PC-3 (cell line): ENCODE results near the gene SP9. TPM values are rescaled to one million over a fixed set of nuclear protein-coding genes. Genes with fewer than 3 reads are reported as not detected.

Experiments used
- ATAC-seq: fragments of 200-7000 bp; cut with Tn5 transposase; 2 replicates; pipeline ENCODE4 v1.9.1; 2020; ENCODE audit warnings: mild to moderate bottlenecking, moderate library complexity
- BruUV-seq: library from RNA; stranded (reverse); fragments of 400-500 nt; replicated peaks from 2 replicates; lab custom pipeline; 2021; lab: Mats Ljungman, UMichigan
- CTCF ChIA-PET: fragments of 300-600 bp; sonication (Branson Sonifier 250); formaldehyde crosslinking; loops from one replicate; lab custom pipeline; 2022; ENCODE audit warnings: antibody characterized with exemption; lab: Charles Lee
- POLR2A ChIA-PET: fragments of 300-600 bp; sonication (Branson Sonifier 250); formaldehyde crosslinking; loops from one replicate; lab custom pipeline; 2022; ENCODE audit warnings: antibody characterized with exemption; ENCODE audit not compliant: unreplicated experiment; lab: Charles Lee
- DNase-seq: peaks from one replicate; pipeline ENCODE4 v3.0.0-alpha.2; 2015
- H2AFZ ChIP-seq: fragments of 300-600 bp; sonication (generic); 2 replicates; pipeline ENCODE4 v1.6.0; 2016; ENCODE audit warnings: antibody characterized with exemption, low read length
- H3F3A ChIP-seq: fragments of 300-600 bp; sonication (generic); one replicate; pipeline ENCODE4 v1.6.0; 2017; ENCODE audit warnings: antibody characterized with exemption, low read length, control low read depth, mild to moderate bottlenecking; ENCODE audit not compliant: unreplicated experiment
- H3K27ac ChIP-seq: fragments of 300-600 bp; sonication (generic); 2 replicates; pipeline ENCODE4 v1.5.1; 2016; ENCODE audit warnings: mild to moderate bottlenecking, low read length
- H3K27me3 ChIP-seq: fragments of 300-600 bp; sonication (generic); 2 replicates; pipeline ENCODE4 v1.6.1; 2016; ENCODE audit warnings: low read length, mixed read lengths
- H3K36me3 ChIP-seq: fragments of 300-600 bp; sonication (generic); 2 replicates; pipeline ENCODE4 v1.6.1; 2016; ENCODE audit warnings: low read depth, mixed run types, low read length, mixed read lengths
- H3K4me1 ChIP-seq: fragments of 300-600 bp; sonication (generic); 2 replicates; pipeline ENCODE4 v1.5.1; 2016; ENCODE audit warnings: low read length; ENCODE audit not compliant: insufficient read depth
- H3K4me2 ChIP-seq: fragments of 300-600 bp; sonication (generic); 2 replicates; pipeline ENCODE4 v1.6.0; 2016; ENCODE audit warnings: low read length
- H3K4me3 ChIP-seq: fragments of 300-600 bp; sonication (generic); 2 replicates; pipeline ENCODE4 v1.5.1; 2016; ENCODE audit warnings: mild to moderate bottlenecking, low read length, mixed read lengths
- H3K79me2 ChIP-seq: fragments of 300-600 bp; sonication (generic); 2 replicates; pipeline ENCODE4 v1.6.1; 2017; ENCODE audit warnings: low read length, mixed read lengths
- H3K9ac ChIP-seq: fragments of 300-600 bp; sonication (generic); 2 replicates; pipeline ENCODE4 v1.6.0; 2016; ENCODE audit warnings: mild to moderate bottlenecking, low read length
- H3K9me2 ChIP-seq: fragments of 300-600 bp; sonication (generic); replicated peaks from 2 replicates; pipeline ENCODE4 v1.6.1; 2016; ENCODE audit warnings: mixed run types, low read length, mixed read lengths
- H3K9me3 ChIP-seq: fragments of 300-600 bp; sonication (generic); 2 replicates; pipeline ENCODE4 v1.6.1; 2016; ENCODE audit warnings: low read length, mixed read lengths
- H4K20me1 ChIP-seq: fragments of 300-600 bp; sonication (generic); 2 replicates; pipeline ENCODE4 v1.6.1; 2016; ENCODE audit warnings: low read length, mixed read lengths
- CTCF ChIP-seq: fragments of 300-600 bp; sonication (generic); conservative IDR thresholded peaks from 2 replicates; pipeline ENCODE4 v1.5.1; 2017; ENCODE audit warnings: antibody characterized with exemption, low read depth, mild to moderate bottlenecking, low read length
- EZH2 ChIP-seq: fragments of 300-600 bp; sonication (generic); IDR thresholded peaks from one replicate; pipeline ENCODE4 v1.6.1; 2017; ENCODE audit warnings: antibody characterized with exemption, mild to moderate bottlenecking, low read length; ENCODE audit not compliant: unreplicated experiment
- EZH2phosphoT487 ChIP-seq: fragments of 300-600 bp; sonication (generic); IDR thresholded peaks from 2 replicates; pipeline ENCODE4 v1.6.1; 2018; ENCODE audit warnings: mild to moderate bottlenecking, antibody characterized with exemption, low read length, borderline replicate concordance
- intact Hi-C: fragments of 100-400 bp; cut with micrococcal nuclease; formaldehyde crosslinking; loops from 2 replicates; pipeline ENCODE4 v1.9.0; 2023
- total RNA-seq: library from RNA; depleted of rRNA; stranded (reverse); fragments of >200 nt; gene quantifications from 2 replicates; pipeline ENCODE4 v1.2.3, GENCODE V29; 2014

SP9 gene
- total RNA-seq, 1 experiment from 2014 or later, result not detected

GRCh38 chr2:174341995-174342685, 7.4 kb downstream of the SP9 start:
- Histone ChIP-seq H3K4me2 (peak overlapping the region; percentile 83), H3K36me3 (no peaks in the 10 kb centered on the region), H3K27me3 (no peaks in the 10 kb centered on the region), H3K9me3 (no peaks in the 10 kb centered on the region), H2AFZ (peak overlapping the region; percentile 70), H3K4me1 (peaks cover 23% of the 10 kb centered on the region), H3K9me2 (no peaks in the 10 kb centered on the region), H3K9ac (no peak overlapping the region), H3K4me3 (peak overlapping the region; percentile 41), H4K20me1 (no peaks in the 10 kb centered on the region), H3K79me2 (no peaks in the 10 kb centered on the region), H3F3A (no peaks in the 10 kb centered on the region), H3K27ac (no peak overlapping the region)
- BruUV-seq, result no TSS peak
- DNase-seq (no peak), ATAC-seq (no peak)
- POLR2A ChIA-PET, result interaction anchor here (0.6 to 0.8 kb wide), 3 partner anchors 378 to 1644 kb away, joined by 3 read pairs; no protein-coding TSS in a partner anchor
- no peak for TF ChIP-seq CTCF
- TF ChIP-seq EZH2phosphoT487, result no peak
- TF ChIP-seq EZH2, result no peak
- CTCF ChIA-PET, result interaction anchor here (0.7 to 1.1 kb wide), 6 partner anchors 185 to 863 kb away, joined by 3 to 9 read pairs (median 4); no protein-coding TSS in a partner anchor
- intact Hi-C loops, result loop anchor here (1.0 to 10.0 kb wide), 4 partner anchors 184 to 1127 kb away; no protein-coding TSS in a partner anchor

- Histone ChIP-seq H3K9me2 (no peaks in the 10 kb centered on the region), H3K4me2 (peak overlapping the region; percentile 83), H3K27ac (no peak overlapping the region), H3K79me2 (no peaks in the 10 kb centered on the region), H3K4me1 (peaks cover 23% of the 10 kb centered on the region), H2AFZ (peak overlapping the region; percentile 70; the same call in 1 of the 2 replicates), H4K20me1 (no peaks in the 10 kb centered on the region), H3K9ac (no peak overlapping the region), H3K4me3 (peak overlapping the region; percentile 41), H3F3A (no peaks in the 10 kb centered on the region), H3K9me3 (no peaks in the 10 kb centered on the region), H3K27me3 (no peaks in the 10 kb centered on the region), H3K36me3 (no peaks in the 10 kb centered on the region)
- DNase-seq, result no peak
- no TSS peak for BruUV-seq
- intact Hi-C loops, result loop anchor here (5.0 to 10.0 kb wide), 2 partner anchors 771 to 1128 kb away; no protein-coding TSS in a partner anchor
- TF ChIP-seq CTCF (no peak), EZH2phosphoT487 (no peak), EZH2 (no peak)
- ATAC-seq, result no peak
- POLR2A ChIA-PET, result no interaction called here
- CTCF ChIA-PET, result interaction anchor here (0.7 kb wide), 1 partner anchor 225 kb away, joined by 3 read pairs; no protein-coding TSS in a partner anchor
Observed at GRCh38 chr2:174342686-174343342, 8.1 kb downstream of the SP9 start.
